Activated naive CD8-positive, alpha-beta T cell treated with anti-CD3 and anti-CD28 coated beads, Interleukin-2, amount 10 ng/mL, durations not matched to agents 7 days and 5 days (primary cell): ENCODE measurements around the gene DHX29. TPM values are rescaled to one million over a fixed set of nuclear protein-coding genes. Genes with fewer than 3 reads are reported as not detected.

ENCODE experiments used
- ATAC-seq: fragments of 150-1000 bp; cut with Tn5 transposase; one replicate; pipeline ENCODE4 v1.10.0; 2021; ENCODE audit warnings: low read depth, moderate library complexity
- POLR2A ChIA-PET: fragments of 350-600 bp; sonication (Branson Sonifier 250); formaldehyde crosslinking; loops from one replicate; lab custom pipeline; 2021; ENCODE audit warnings: antibody characterized with exemption; lab: Charles Lee
- DNase-seq: peaks from one replicate; pipeline ENCODE4 v3.0.0; 2021
- H3K27ac Mint-ChIP-seq: one replicate; pipeline ENCODE4 v1.8.0; 2022; ENCODE audit warnings: mild to moderate bottlenecking, mixed read lengths
- H3K27me3 Mint-ChIP-seq: one replicate; pipeline ENCODE4 v1.8.0; 2022; ENCODE audit warnings: mild to moderate bottlenecking, moderate library complexity, mixed read lengths
- H3K36me3 Mint-ChIP-seq: one replicate; pipeline ENCODE4 v1.8.0; 2021; ENCODE audit warnings: mild to moderate bottlenecking, mixed read lengths
- H3K4me1 Mint-ChIP-seq: one replicate; pipeline ENCODE4 v1.8.0; 2021; ENCODE audit warnings: mixed read lengths
- H3K4me3 Mint-ChIP-seq: one replicate; pipeline ENCODE4 v1.8.0; 2022; ENCODE audit warnings: mild to moderate bottlenecking, moderate library complexity, mixed read lengths
- H3K9me3 Mint-ChIP-seq: one replicate; pipeline ENCODE4 v1.8.0; 2021; ENCODE audit warnings: mixed read lengths
- total RNA-seq, 2 experiments: library from RNA; stranded (reverse); gene quantifications; one replicate each; pipeline ENCODE4 v1.2.3, GENCODE V29; 2021

Gene DHX29
- total RNA-seq, 2 experiments from 2014 or later, result 17.4 to 18.9 TPM

DNA sequence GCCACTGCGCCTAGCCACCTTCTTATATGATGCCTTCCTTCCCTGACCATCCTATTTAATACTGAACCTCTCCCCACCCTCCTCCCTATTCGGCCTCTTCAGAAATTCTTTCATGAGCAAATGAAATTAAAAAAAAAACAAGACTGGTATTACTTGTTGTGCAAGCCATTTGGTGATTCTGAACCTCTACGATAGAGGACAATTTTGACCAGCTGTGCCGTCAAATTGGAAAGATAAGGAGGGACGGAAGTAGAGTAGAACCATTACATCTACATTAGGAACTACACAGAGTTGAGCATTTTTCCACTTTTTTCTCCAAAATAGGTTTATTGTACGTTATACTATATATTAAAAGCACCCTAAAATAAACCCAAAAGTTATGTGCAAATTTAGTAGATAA, 2.9 kb downstream of the DHX29 start:
- Mint-ChIP-seq H3K36me3 (peaks cover 22% of the 10 kb centered on the region), H3K27me3 (no peaks in the 10 kb centered on the region), H3K4me1 (peaks cover 4% of the 10 kb centered on the region), H3K4me3 (no peak overlapping the region), H3K9me3 (peaks cover 1% of the 10 kb centered on the region), H3K27ac (no peak overlapping the region)
- POLR2A ChIA-PET, result no interaction called here
- ATAC-seq (no peak), DNase-seq (no peak)

DNA sequence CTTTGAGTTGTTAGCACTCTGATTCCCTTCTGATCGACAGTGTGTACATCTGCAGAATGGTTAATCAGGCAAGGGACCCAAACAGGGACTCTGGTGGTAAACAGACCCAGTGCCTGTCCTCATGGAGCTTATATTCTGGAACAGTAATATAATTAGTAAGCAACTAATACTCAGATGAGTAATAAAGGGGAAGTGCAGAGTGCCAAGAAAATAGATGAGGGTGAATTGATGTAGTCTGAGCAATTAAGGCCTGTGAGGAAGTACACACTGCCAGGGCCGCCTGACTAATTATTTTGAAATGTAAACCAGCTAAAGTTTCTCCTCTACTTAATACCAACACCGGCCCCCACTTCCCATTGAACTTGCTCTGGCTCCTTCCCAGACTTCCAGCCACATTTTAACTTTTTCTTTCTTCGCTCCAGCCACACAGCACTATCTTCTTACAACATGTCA, 4.2 kb downstream of the DHX29 start:
- peaks cover 4% of the 10 kb centered on the region for H3K4me1 Mint-ChIP-seq
- H3K36me3 Mint-ChIP-seq, result peaks cover 26% of the 10 kb centered on the region
- DNase-seq (no peak), ATAC-seq (no peak)
- H3K9me3 Mint-ChIP-seq, result peaks cover 1% of the 10 kb centered on the region
- POLR2A ChIA-PET, result no interaction called here
- H3K4me3 Mint-ChIP-seq, result no peak overlapping the region
- no peak overlapping the region for H3K27ac Mint-ChIP-seq
- H3K27me3 Mint-ChIP-seq, result no peaks in the 10 kb centered on the region

DNA sequence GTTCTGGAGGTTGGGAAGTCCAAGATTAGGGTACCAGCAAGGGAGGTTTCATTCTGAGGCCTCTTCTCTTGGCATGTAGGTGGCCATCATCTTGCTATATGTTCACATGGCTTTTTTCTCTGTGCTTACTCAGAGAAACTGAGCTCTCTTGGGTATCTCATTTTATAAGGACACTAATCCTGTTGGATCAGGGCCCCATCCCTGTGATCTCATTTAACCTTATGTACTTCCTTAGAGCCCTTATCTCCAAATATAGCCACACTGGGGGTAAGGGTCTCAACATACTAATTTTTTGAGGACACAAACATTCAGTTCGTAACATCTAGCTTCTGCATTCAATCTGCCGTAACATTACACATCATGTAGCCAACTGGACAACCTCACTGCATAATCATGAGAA, 6.6 kb downstream of the DHX29 start:
- H3K4me1 Mint-ChIP-seq, result peaks cover 4% of the 10 kb centered on the region
- POLR2A ChIA-PET, result no interaction called here

DNA sequence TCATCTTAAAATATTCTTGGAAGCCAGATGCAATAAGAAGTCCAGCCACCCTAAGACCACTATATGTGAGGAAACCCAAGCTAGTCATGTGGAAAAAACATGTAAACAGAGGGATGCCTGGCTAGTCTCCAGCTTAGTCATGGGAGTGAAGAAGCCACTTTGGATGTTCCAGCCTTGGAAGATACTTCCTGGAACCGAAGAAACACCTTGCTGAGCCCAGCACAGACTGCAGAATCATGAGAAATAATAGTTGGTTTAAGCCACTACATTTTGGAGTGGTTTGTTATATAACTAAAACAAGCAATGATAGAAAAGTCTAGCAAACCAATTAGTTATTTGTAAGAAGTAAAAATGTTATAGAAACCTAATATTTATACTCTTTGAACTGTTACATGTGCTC, 12.6 kb downstream of the DHX29 start:
- H3K4me1 Mint-ChIP-seq, result no peaks in the 10 kb centered on the region
- no peaks in the 10 kb centered on the region for H3K27me3 Mint-ChIP-seq
- no peak for ATAC-seq
- no peaks in the 10 kb centered on the region for H3K9me3 Mint-ChIP-seq
- peaks cover 54% of the 10 kb centered on the region for H3K36me3 Mint-ChIP-seq
- H3K4me3 Mint-ChIP-seq, result no peak overlapping the region
- POLR2A ChIA-PET, result no interaction called here
- H3K27ac Mint-ChIP-seq, result no peak overlapping the region
- no peak for DNase-seq

More for the DNA sequence above, 6.6 kb downstream of the DHX29 start:
- no peaks in the 10 kb centered on the region for H3K27me3 Mint-ChIP-seq
- peaks cover 1% of the 10 kb centered on the region for H3K9me3 Mint-ChIP-seq
- no peak for DNase-seq
- no peak overlapping the region for H3K27ac Mint-ChIP-seq
- peaks cover 41% of the 10 kb centered on the region for H3K36me3 Mint-ChIP-seq
- no peak overlapping the region for H3K4me3 Mint-ChIP-seq
- no peak for ATAC-seq

DNA sequence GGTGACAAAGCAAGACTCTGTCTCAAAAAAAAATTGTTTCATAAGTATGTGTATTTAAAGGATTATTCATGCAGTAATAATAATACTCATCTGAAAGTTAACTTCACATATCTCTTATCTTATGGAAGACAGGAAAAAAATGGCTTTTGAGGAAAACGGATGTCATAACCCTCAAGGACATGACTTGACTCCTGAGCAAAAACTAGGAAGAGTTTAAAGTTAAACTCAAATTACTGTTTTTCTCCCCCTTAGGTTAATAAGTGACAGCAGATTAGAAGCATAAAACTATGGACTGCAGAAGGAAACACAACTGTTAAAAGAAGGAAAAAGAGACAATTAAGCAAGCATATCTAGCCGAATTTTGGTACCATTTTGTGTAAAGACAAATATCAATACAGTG, 16.5 kb downstream of the DHX29 start:
- Mint-ChIP-seq H3K27ac (no peak overlapping the region), H3K36me3 (peaks cover 42% of the 10 kb centered on the region)
- POLR2A ChIA-PET, result no interaction called here

DNA sequence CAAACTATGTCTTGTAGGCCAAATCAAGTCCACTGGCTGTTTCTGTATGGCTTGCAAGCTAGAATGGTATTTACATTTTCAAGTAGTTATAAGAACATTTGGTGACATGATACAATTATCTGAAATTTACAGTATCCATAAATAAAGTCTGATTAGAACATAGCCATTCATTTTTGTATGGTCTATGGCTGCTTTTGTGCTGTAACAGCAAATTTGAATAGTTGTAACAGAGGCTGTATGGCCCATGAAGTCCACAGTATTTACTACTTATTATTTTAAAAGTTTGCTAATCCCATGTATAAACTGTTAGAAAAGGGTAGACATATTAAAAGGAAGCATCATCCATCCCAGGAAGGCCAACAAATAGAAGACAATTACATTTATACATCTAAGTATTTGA, 17.7 kb downstream of the DHX29 start:
- Mint-ChIP-seq H3K27me3 (no peaks in the 10 kb centered on the region), H3K36me3 (peaks cover 34% of the 10 kb centered on the region), H3K4me3 (no peak overlapping the region), H3K9me3 (no peaks in the 10 kb centered on the region), H3K4me1 (peaks cover 1% of the 10 kb centered on the region), H3K27ac (no peak overlapping the region)
- DNase-seq, result no peak
- POLR2A ChIA-PET, result no interaction called here
- no peak for ATAC-seq

More for the DNA sequence above, 16.5 kb downstream of the DHX29 start:
- Mint-ChIP-seq H3K9me3 (no peaks in the 10 kb centered on the region), H3K27me3 (no peaks in the 10 kb centered on the region), H3K4me3 (no peak overlapping the region), H3K4me1 (peaks cover 1% of the 10 kb centered on the region)
- DNase-seq, result no peak
- ATAC-seq, result no peak

DNA sequence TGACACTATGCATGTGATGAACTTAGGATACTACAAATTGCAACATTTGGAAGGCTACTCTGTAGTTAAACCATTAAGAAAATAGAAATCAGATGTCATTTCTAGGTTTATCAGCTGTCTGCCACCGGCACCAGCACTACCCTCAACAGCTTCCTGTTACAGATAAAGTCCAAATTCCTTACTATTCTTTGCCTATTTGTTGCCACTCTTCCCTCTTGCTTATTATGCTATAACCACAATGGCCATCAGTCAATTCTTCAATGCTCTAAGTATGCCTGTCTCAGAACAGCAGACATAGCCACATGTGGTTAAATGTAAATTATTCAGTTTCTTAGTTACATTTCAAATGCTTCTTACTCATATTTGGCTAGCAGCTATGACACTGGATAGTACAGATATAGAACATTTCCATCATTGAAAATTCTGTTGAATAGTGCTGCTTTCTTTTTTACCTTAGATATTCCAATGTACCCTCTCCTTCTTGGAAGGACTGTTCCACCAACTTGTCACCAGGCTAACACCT, 21.0 kb downstream of the DHX29 start:
- no peak for DNase-seq
- H3K9me3 Mint-ChIP-seq, result no peaks in the 10 kb centered on the region
- no peak for ATAC-seq
- peaks cover 1% of the 10 kb centered on the region for H3K4me1 Mint-ChIP-seq
- POLR2A ChIA-PET, result interaction anchor here (0.6 kb wide), 1 partner anchor 21 kb away, joined by 3 read pairs; the partner anchor contains the start of genes DHX29 and MTREX
- no peak overlapping the region for H3K4me3 Mint-ChIP-seq
- H3K36me3 Mint-ChIP-seq, result peaks cover 14% of the 10 kb centered on the region
- H3K27ac Mint-ChIP-seq, result no peak overlapping the region
- H3K27me3 Mint-ChIP-seq, result no peaks in the 10 kb centered on the region

DNA sequence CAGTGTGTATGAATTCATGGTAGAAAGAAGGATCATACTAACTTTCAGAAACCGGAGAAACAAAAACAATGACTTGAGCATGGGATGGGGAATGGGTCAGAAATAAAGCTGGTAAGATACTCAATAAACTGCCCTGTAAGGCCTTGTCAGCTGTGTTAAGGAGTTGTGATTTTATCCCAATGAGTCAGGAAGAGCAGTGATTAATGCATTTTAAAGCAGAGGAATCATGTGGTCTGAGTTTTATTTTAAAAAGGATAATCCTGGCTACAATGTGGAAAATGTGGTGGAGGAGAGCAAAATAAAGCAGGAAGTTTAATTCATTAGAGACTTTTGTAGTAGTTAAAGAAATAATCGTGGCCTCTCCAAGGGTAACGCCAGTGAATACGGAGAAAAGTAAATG, 28.7 kb downstream of the DHX29 start:
- H3K9me3 Mint-ChIP-seq, result no peaks in the 10 kb centered on the region
- H3K27ac Mint-ChIP-seq, result no peak overlapping the region
- H3K36me3 Mint-ChIP-seq, result peaks cover 25% of the 10 kb centered on the region
- no peak for ATAC-seq
- DNase-seq, result no peak
- no peaks in the 10 kb centered on the region for H3K27me3 Mint-ChIP-seq
- POLR2A ChIA-PET, result no interaction called here
- H3K4me1 Mint-ChIP-seq, result no peaks in the 10 kb centered on the region
- H3K4me3 Mint-ChIP-seq, result no peak overlapping the region

DNA sequence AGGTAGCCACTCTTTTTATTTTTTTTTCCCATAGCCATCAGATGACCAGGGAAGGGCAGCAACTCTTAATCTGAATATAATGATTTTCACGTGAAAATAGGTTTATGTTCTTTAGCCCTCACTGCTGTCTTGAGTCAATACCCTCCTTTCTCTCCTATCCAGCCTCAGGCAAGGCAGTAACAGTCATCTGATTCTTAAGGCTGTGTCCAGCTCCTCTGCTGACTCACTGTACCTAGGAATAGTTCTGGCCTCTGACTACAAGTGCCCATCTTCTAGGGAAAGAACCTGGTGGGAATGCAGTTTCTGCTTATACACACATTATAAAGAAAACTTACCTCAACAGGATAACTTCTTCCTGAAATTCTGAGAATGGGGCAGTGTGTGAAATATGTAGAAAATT, 30.7 kb downstream of the DHX29 start:
- DNase-seq (no peak), ATAC-seq (no peak)
- Mint-ChIP-seq H3K27ac (no peak overlapping the region), H3K4me3 (no peak overlapping the region), H3K27me3 (no peaks in the 10 kb centered on the region), H3K36me3 (peaks cover 28% of the 10 kb centered on the region), H3K9me3 (no peaks in the 10 kb centered on the region), H3K4me1 (no peaks in the 10 kb centered on the region)
- POLR2A ChIA-PET, result no interaction called here

DNA sequence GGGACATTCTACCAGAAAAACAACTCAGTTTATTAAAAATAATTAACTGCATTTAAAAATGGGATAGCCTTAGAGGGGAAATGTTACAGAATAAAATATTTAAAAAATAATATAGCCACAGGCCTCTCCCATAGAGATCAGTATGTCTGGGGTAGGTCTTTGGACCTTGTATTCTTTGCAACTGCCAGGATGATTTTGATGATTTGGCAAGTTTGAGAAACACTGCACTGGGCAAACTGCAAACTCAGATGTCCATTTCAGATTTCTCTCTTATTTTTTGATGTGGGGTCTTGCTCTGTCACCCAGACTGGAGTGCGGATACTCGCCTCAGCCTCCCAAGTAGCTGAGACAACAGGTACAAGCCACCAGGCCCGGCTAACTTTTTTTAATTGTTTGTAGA, 49.2 kb downstream of the DHX29 start:
- Mint-ChIP-seq H3K36me3 (peaks cover 24% of the 10 kb centered on the region), H3K4me1 (no peaks in the 10 kb centered on the region), H3K9me3 (no peaks in the 10 kb centered on the region), H3K27me3 (no peaks in the 10 kb centered on the region), H3K4me3 (no peak overlapping the region), H3K27ac (no peak overlapping the region)
- DNase-seq (no peak), ATAC-seq (no peak)
- POLR2A ChIA-PET, result no interaction called here

DNA sequence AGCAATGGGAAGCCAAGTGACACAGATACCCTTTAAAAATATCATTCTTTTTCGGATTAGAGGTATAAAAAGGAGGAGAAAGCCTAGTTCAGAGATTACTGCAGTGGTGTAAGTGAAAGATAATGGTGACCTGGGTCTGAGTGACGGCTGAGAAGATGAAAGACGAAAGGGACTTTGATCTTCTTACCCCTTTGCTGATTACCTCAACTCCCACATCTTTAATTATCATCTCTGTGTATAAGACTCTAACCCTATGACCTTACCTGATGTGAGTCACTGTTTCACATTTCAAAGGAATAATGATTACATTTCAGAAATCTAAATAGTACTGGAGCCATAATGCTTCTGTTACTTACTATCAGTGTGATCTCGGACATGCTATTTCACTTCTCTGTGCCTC, 52.7 kb downstream of the DHX29 start:
- no peak for DNase-seq
- no peak for ATAC-seq
- Mint-ChIP-seq H3K27me3 (peaks cover 14% of the 10 kb centered on the region), H3K4me3 (no peak overlapping the region), H3K4me1 (no peaks in the 10 kb centered on the region), H3K27ac (no peak overlapping the region), H3K9me3 (no peaks in the 10 kb centered on the region), H3K36me3 (peaks cover 17% of the 10 kb centered on the region)
- POLR2A ChIA-PET, result interaction anchor here (0.6 kb wide), 1 partner anchor 10 kb away, joined by 3 read pairs; no protein-coding TSS in a partner anchor

DNA sequence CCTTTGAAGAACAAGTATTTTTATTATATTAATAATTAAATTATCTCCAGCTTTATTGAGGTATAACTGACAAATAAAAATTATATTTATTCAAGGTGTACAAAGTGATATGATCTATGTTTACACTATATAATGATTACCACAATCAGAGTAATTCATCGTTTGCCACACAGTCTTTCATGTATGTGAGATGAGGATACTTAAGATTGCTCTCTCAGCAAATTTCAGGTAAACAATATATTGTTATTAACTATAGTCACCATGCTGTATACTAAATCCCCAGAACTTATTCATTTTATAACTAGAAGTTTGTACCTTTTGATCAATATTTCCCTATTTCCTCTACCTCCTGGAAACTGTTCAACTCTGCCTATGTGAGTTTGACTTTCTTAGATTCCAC, 57.4 kb downstream of the DHX29 start:
- POLR2A ChIA-PET, result no interaction called here
- Mint-ChIP-seq H3K9me3 (peaks cover 12% of the 10 kb centered on the region), H3K4me1 (no peaks in the 10 kb centered on the region), H3K36me3 (peaks cover 7% of the 10 kb centered on the region), H3K27ac (no peak overlapping the region), H3K27me3 (peaks cover 25% of the 10 kb centered on the region), H3K4me3 (no peak overlapping the region)
- no peak for ATAC-seq
- no peak for DNase-seq

DNA sequence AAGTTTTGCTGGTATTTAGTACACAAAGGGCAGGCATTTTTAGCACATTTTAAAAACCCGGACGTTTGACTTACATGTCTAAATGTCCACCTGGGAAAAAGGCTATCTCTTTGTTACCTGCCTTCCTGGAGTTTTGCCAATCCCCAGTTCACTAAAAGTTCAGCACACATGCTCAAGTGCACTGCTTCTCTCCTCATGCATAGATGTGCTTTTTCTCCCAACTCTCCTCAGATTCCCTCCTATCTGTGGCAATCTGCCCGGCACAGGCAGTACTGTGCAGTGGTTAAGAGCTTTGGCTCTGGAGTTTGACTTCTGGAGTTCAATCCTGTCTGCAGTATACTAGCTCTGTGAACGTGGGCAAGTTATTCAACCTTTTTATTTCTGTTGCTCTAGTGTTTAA, 65.7 kb downstream of the DHX29 start:
- H3K9me3 Mint-ChIP-seq, result peaks cover 5% of the 10 kb centered on the region
- no peak overlapping the region for H3K4me3 Mint-ChIP-seq
- H3K27me3 Mint-ChIP-seq, result peaks cover 45% of the 10 kb centered on the region
- H3K27ac Mint-ChIP-seq, result no peak overlapping the region
- H3K36me3 Mint-ChIP-seq, result no peaks in the 10 kb centered on the region
- POLR2A ChIA-PET, result no interaction called here
- no peaks in the 10 kb centered on the region for H3K4me1 Mint-ChIP-seq
- ATAC-seq (no peak), DNase-seq (no peak)

DNA sequence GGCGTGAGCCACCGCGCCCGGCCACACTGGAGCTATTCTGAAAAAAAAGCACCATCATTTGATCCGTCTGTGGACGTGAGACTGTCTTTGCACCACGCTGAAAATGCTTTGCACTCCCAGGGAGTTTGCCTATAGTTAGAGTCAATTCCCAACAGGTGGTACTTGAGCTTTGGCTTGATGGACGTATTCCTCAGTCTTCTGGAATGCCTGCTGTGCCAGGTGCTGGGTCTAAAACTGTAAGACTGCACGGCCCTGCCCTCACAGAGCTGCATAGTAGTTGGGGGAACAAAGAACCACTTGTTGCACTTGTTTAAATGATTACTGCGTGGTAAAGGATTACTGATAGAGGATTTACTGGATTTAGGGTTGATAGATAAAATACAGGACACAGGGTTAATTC, 70.7 kb downstream of the DHX29 start:
- POLR2A ChIA-PET, result no interaction called here
- DNase-seq, result no peak
- no peaks in the 10 kb centered on the region for H3K9me3 Mint-ChIP-seq
- peaks cover 71% of the 10 kb centered on the region for H3K27me3 Mint-ChIP-seq
- no peak overlapping the region for H3K27ac Mint-ChIP-seq
- no peak overlapping the region for H3K4me3 Mint-ChIP-seq
- H3K4me1 Mint-ChIP-seq, result peaks cover 11% of the 10 kb centered on the region
- no peaks in the 10 kb centered on the region for H3K36me3 Mint-ChIP-seq
- ATAC-seq, result no peak
